IPS-18a (cell line): ENCODE measurements around the gene CIAO3.
A peak's percentile ranks its signal among the peaks of the same experiment; 100 is the strongest.

Experiments
- H3K27ac ChIP-seq: one replicate; pipeline ENCODE4 v1.5.1; 2013; ENCODE audit warnings: low read length
- H3K27me3 ChIP-seq: one replicate; pipeline ENCODE4 v1.6.1; 2013; ENCODE audit warnings: mild to moderate bottlenecking, low read length; ENCODE audit not compliant: control insufficient read depth, insufficient read depth
- H3K36me3 ChIP-seq: one replicate; pipeline ENCODE4 v1.6.1; 2013; ENCODE audit warnings: low read depth, low read length; ENCODE audit not compliant: control insufficient read depth
- H3K4me1 ChIP-seq: one replicate; pipeline ENCODE4 v1.6.1; 2013; ENCODE audit warnings: low read depth, low read length; ENCODE audit not compliant: control insufficient read depth
- H3K4me3 ChIP-seq: one replicate; pipeline ENCODE4 v1.5.1; 2013; ENCODE audit warnings: low read length
- H3K9ac ChIP-seq: one replicate; pipeline ENCODE4 v1.6.1; 2013; ENCODE audit warnings: mild to moderate bottlenecking, low read length, moderate library complexity
- H3K9me3 ChIP-seq: one replicate; pipeline ENCODE4 v1.6.1; 2013; ENCODE audit warnings: low read depth, low read length; ENCODE audit not compliant: control insufficient read depth

Gene CIAO3

GRCh38 chr16:740764-741505, at the start of gene CIAO3:
CIAO3 (minus strand) TSS chr16:740997; CDS start chr16:740985, 12 bp downstream.
- Histone ChIP-seq H3K36me3 (peaks cover 3% of the 10 kb centered on the region), H3K9me3 (no peaks in the 10 kb centered on the region), H3K4me1 (no peaks in the 10 kb centered on the region), H3K4me3 (peak within 1 kb of the TSS; percentile 75), H3K9ac (peak within 1 kb of the TSS; percentile 83), H3K27me3 (no peaks in the 10 kb centered on the region), H3K27ac (peak within 1 kb of the TSS; percentile 75)

- Histone ChIP-seq H3K9me3 (no peaks in the 10 kb centered on the region), H3K9ac (no peak overlapping the region), H3K4me1 (no peaks in the 10 kb centered on the region), H3K27me3 (no peaks in the 10 kb centered on the region), H3K36me3 (peaks cover 22% of the 10 kb centered on the region), H3K4me3 (no peak overlapping the region), H3K27ac (no peak overlapping the region)
These were observed 49.3 kb upstream of the CIAO3 start for GRCh38 chr16:790086-790485.

DNA sequence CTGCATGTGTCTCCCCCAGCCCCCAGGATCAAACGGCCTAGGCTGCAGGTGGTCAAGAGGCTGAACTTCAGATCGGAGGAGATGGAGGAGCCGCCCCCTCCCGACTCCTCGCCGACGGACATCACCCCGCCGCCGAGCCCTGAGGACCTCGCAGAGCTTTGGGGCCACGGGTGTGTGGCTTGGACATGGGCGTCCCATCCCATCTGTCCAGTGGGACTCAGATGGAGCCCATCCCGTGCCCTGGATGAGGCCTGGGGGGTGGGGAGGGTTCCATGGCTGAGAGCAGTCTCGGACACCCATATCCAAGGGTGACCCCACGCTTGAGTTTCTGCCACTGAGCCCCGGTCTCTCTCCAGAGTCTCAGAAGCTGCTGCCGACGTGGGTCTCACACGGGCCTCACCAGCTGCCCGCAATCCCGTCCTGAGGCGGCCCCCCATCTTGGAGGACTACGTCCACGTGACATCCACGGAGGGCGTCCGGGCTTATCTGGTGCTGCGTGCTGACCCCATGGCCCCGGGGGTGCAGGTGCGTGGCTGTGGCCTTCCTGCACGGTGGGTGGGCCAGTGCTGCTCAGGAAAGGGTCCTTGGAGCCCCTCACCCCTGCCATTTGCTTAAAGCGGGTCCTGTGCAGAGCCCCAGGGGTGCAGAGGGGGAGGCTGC, 48.5 kb upstream of the CIAO3 start:
- H3K4me3 ChIP-seq = peak overlapping the region; percentile 81
- H3K9me3 ChIP-seq = no peaks in the 10 kb centered on the region
- peaks cover 22% of the 10 kb centered on the region for H3K36me3 ChIP-seq
- H3K27me3 ChIP-seq = no peaks in the 10 kb centered on the region
- H3K9ac ChIP-seq = peak overlapping the region; percentile 66
- H3K27ac ChIP-seq = no peak overlapping the region
- H3K4me1 ChIP-seq = no peaks in the 10 kb centered on the region

- no peaks in the 10 kb centered on the region for H3K4me1 ChIP-seq
These were observed 47.8 kb upstream of the CIAO3 start, which contains the start of gene CHTF18 for GRCh38 chr16:788399-789126. CHTF18 (plus strand) TSS chr16:788620; CDS start chr16:788685, 65 bp downstream.

DNA sequence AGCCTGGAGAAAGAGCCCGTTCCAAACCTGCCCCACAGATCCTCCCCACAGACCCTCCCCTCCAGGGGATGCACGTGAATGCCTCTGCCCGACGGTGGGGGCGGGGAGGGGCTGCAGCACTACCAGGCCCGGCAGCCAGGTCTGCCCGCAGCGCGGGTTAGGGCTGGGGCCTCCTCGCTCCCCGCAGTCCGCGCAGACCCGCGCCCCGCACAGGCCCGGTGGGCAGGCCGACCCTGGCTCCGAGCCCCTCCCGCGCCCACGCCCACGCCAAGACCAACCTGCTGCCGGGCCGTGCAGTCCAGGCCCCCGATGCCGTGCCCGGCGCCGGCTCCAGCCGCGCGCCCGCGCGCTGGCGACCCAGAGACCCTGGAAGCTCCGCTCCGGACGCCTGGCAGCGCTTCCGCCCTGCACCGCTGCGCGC, 47.2 kb upstream of the CIAO3 start, which contains the start of gene RPUSD1:
RPUSD1 (minus strand) TSS at position 404 of the 421 bp plus-strand sequence. CDS start 644 bp downstream, outside the sequence.
- H3K36me3 ChIP-seq = peaks cover 22% of the 10 kb centered on the region

More at GRCh38 chr16:788399-789126, 47.8 kb upstream of the CIAO3 start, which contains the start of gene CHTF18:
- Histone ChIP-seq H3K36me3 (peaks cover 22% of the 10 kb centered on the region), H3K9ac (peak within 1 kb of the TSS; percentile 69), H3K4me3 (peak within 1 kb of the TSS; percentile 89), H3K27me3 (no peaks in the 10 kb centered on the region), H3K27ac (no peak within 1 kb of the TSS), H3K9me3 (no peaks in the 10 kb centered on the region)

GRCh38 chr16:787321-787966, 46.6 kb upstream of the CIAO3 start:
- peak overlapping the region; percentile 69 for H3K9ac ChIP-seq
- H3K27ac ChIP-seq = no peak overlapping the region
- no peaks in the 10 kb centered on the region for H3K4me1 ChIP-seq
- peak overlapping the region; percentile 89 for H3K4me3 ChIP-seq
- no peaks in the 10 kb centered on the region for H3K27me3 ChIP-seq
- peaks cover 22% of the 10 kb centered on the region for H3K36me3 ChIP-seq
- H3K9me3 ChIP-seq = no peaks in the 10 kb centered on the region

More for the DNA sequence above, 47.2 kb upstream of the CIAO3 start, which contains the start of gene RPUSD1:
- H3K27me3 ChIP-seq = no peaks in the 10 kb centered on the region
- H3K27ac ChIP-seq = no peak within 1 kb of the TSS
- no peaks in the 10 kb centered on the region for H3K4me1 ChIP-seq
- peak within 1 kb of the TSS; percentile 89 for H3K4me3 ChIP-seq
- no peaks in the 10 kb centered on the region for H3K9me3 ChIP-seq
- H3K9ac ChIP-seq = peak within 1 kb of the TSS; percentile 69

DNA sequence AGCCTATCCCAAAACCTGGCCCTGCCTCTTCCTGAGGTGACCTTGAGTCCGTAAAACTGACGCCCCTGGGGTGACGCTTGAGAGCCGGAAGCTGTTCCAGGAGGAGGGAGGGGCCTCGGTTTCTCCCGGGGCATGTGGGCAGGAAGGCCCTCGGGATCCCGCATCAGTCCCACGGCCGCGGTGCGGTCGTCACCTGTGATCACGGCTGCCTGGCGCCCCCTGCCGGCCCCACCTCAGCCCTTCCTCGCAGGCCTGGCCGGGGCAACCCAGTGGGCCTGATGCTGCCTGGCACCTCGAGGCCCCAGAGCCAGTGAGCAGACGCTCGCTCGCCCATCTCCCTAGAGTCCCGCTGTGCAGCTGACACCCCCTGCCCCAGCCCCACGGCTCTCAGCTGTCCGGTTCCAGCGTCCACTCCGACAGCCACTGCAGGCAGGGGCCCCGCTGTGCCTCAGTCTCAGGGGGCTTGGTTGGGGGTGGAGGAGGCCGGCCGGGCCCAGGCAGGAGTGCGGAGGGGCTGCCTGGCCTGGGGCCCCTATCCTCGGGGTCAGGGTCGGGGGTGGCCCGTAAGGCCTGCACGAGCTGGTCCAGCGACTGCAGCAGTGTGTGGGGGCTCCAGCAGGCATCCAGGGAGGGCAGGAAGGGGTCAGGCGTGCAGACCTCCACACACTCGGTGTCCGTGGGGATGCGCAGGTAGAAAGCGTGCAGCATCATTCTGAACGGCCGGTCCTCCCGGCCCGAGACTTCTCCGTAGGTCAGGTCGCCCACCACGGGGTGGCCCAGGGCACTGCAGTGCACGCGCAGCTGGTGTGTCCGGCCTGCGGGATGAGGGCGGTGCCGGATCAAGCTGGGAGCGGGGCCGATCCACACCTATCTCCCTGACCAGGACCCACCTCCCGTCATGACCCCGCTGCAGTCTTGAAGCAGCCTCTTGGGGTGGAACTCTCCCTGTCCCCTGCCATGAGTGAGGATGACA, 45.1 kb upstream of the CIAO3 start:
- Histone ChIP-seq H3K27me3 (no peaks in the 10 kb centered on the region), H3K9me3 (no peaks in the 10 kb centered on the region), H3K36me3 (peaks cover 11% of the 10 kb centered on the region), H3K27ac (no peak overlapping the region), H3K4me3 (no peak overlapping the region), H3K4me1 (no peaks in the 10 kb centered on the region), H3K9ac (no peak overlapping the region)

DNA sequence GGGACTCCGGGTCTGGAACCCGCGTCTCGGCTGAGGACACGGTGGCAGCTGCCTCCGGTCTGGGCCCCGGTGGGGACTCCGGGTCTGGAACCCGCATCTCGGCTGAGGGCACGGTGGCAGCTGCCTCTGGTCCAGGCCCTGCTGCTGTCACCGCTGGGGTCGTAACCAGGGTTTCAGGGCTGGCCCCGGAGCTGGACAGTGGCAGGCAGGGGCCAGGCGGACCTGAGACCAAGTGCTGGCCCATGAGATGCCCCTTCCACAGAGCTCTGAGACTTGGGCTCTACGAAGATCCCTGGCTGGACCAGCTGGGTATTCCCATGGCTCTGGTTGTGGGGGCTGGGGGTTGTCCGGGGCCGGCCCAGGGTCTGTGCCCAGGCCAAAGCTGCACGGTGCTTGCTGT, 43.6 kb upstream of the CIAO3 start:
- H3K9ac ChIP-seq = no peak overlapping the region
- H3K9me3 ChIP-seq = no peaks in the 10 kb centered on the region
- no peaks in the 10 kb centered on the region for H3K27me3 ChIP-seq
- no peak overlapping the region for H3K4me3 ChIP-seq
- H3K27ac ChIP-seq = no peak overlapping the region
- no peaks in the 10 kb centered on the region for H3K4me1 ChIP-seq
- peaks cover 6% of the 10 kb centered on the region for H3K36me3 ChIP-seq

DNA sequence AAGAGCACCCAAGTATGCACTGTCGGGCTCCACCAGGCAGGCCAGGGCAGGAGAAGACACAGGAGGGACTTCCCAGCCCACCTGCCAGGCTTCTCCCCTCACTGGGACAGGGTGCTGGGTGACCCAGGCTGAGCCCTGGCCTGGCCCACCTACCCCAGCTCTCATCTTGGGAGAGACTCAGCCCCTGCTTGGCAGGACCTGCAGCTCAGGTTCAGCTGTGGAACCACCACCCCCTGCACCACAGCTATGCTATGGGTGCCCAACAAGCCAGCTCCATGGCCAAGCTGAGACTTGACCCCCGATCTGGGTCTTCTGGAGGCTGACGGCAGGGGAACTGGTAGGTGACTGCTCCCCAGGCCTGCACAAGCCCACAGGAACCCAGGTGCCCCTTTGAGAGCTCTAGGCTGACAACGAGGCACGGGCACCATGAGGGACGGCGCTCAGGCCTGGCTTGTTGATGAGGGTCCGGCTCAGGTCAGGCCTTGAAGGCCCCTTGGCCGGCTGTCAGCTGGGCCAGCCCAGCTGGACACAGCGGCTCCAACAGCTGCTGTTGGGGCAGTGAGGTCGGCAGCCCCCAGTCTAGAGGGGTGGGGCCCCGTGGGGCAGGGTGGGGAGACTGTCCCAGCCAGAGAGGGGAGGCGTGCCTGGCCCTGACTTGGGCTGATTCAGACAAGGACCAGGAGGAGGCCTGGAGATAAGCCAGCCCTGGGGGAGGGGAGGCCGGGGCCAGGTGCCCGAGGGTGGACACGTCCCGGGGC, 42.8 kb upstream of the CIAO3 start:
- no peak overlapping the region for H3K4me3 ChIP-seq
- no peaks in the 10 kb centered on the region for H3K9me3 ChIP-seq
- peaks cover 6% of the 10 kb centered on the region for H3K36me3 ChIP-seq
- H3K27ac ChIP-seq = no peak overlapping the region
- no peaks in the 10 kb centered on the region for H3K4me1 ChIP-seq
- H3K27me3 ChIP-seq = no peaks in the 10 kb centered on the region
- no peak overlapping the region for H3K9ac ChIP-seq
